Left cardiac atrium (tissue), 4 donors: ENCODE measurements around the gene INPP4B. TPM values are rescaled to one million over a fixed set of nuclear protein-coding genes. Genes with fewer than 3 reads are reported as not detected.

Experiments used
- ATAC-seq, 2 donors: fragments of 200-7000 bp; cut with Tn5 transposase; one replicate each; pipeline ENCODE4 v1.9.1; 2020; ENCODE audit warnings: mild to moderate bottlenecking in 2 of 2, moderate library complexity in 2 of 2
- DNase-seq: peaks from one replicate; pipeline ENCODE4 v3.0.0-alpha.2; 2020
- intact Hi-C, 2 donors: fragments of 100-400 bp; cut with DNase I; formaldehyde crosslinking; loops; one replicate each; pipeline versions ENCODE4 v1.14.1 to v1.15.1; 2022 to 2023
- total RNA-seq, 2 donors: library from RNA; stranded (reverse); fragmentation: NEBNext Ultra II Directional; extraction: Animal tissue kit (Norgen Biotek cat#: 25700); gene quantifications; one replicate each; pipeline ENCODE4 v1.2.1, GENCODE V29; 2021
- donor health status: DM: no; HTN: yes; CAD: no.
- donor health status: DM: no; HTN: yes; CAD: no; lungs with severe emphysema.
- donor health status: DM: yes; HTN: yes; CAD: no.
- donor health status: Dilated cardiomyopathy.

INPP4B gene
- total RNA-seq, 2 donors from 2014 or later = 9.0 to 11.0 TPM

DNA sequence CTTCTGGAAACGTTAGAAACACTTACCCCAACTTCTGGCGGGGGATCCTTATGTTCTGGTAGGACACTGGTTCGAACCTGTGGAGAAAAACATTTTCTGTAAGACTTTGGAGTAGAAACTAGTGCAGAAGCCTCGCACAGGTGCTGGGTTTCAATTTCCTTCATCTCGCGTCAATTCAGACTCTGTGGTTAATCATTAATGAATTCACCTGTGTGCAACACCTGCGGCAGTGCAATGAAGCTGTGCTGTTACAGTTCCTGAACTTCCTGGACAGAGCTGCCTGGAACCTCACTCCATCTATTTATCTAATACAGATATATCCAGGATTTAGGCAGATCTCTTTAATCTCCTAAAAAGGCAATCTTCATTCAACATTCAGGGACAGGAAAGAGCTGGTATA lies 531.4 kb downstream of the INPP4B start:
- intact Hi-C loops = no loop called here
- ATAC-seq = no peak
- DNase-seq = no peak

GRCh38 chr4:142314247-142314646 lies 531.9 kb downstream of the INPP4B start:
- intact Hi-C loops = no loop called here
- DNase-seq (no peak), ATAC-seq (no peak)

DNA sequence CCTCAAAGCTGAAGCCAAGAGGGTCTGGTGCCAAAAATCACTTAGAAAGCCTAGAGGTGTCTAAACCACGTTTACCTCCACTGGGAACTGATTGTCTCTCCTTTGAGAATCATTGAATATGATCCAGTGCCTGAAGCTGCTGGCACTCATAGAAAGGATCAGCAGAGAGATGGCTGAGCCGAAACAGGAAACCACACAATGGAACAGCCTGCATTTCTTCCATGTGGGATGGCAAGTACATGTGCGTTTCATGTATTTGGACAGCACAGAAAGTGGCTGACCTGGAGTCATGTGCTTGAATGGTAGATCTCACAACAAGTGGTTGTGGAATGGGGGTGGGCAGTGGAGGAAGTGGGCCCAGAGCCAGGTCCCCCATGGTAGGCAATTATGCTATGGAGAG lies 533.7 kb downstream of the INPP4B start:
- intact Hi-C loops = no loop called here
- ATAC-seq = no peak

DNA sequence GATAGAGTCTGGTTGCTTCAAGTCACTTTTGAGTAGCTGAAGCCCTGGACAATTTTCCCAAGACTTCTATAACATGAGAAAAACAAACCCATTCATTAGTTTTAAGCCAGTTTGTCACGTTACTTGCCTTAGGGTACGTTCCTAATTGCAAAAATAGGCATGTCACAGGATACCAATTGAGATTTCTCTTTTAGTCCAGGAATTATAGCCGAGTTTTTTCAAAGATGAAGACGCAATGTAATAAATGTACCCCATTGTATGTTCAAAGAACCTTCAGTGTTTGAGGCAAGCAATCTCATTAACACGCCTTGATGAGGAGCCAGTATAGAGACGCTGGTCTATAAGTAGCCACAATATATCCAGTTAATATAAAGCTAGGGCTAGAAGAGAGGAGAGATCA lies 534.2 kb downstream of the INPP4B start:
- DNase-seq (no peak), ATAC-seq (no peak)
- intact Hi-C loops = no loop called here

More for the DNA sequence above, 533.7 kb downstream of the INPP4B start:
- DNase-seq = no peak

- intact Hi-C loops = no loop called here
- DNase-seq (no peak), ATAC-seq (no peak)
Observed at GRCh38 chr4:142309772-142310171, 536.3 kb downstream of the INPP4B start.

DNA sequence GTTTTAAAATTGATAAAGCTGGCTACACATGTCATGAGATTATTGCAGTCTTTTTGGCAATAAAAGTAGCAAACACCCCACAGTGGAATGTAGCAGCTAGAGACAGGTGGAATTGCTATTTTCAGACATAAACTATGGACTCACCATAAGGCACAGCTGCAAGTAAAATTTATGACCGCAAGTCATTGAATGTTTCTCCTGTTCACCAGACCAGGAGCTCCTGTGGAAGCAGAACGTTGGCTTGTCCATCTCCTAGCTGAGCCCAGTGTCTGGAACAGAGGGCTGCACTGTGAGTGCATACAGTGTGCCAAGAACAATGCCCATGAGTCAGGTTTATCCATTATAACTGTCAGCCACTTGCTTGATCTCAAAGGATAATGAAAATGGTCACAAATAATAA lies 538.2 kb downstream of the INPP4B start:
- ATAC-seq (no peak), DNase-seq (no peak)
- intact Hi-C loops = no loop called here

DNA sequence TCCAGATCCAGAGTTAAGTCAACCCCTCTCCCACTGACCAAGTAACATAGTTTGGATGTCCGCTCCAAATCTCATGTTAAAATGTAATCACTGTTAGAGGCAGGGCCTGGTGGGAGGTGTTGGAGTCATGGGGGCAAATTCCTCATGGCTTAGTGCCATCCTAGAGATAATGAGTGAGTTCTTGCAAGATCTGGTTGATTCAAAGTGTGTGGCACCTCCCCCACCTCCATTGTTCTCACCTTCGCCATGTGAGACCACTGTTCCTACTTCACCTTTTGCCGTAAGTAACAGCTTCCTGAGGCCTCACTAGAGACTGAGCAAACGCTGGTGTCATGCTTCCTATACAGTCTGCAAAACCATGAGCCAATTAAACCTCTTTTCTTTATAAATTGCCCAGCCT lies 548.8 kb downstream of the INPP4B start:
- ATAC-seq (no peak), DNase-seq (no peak)
- intact Hi-C loops = no loop called here

DNA sequence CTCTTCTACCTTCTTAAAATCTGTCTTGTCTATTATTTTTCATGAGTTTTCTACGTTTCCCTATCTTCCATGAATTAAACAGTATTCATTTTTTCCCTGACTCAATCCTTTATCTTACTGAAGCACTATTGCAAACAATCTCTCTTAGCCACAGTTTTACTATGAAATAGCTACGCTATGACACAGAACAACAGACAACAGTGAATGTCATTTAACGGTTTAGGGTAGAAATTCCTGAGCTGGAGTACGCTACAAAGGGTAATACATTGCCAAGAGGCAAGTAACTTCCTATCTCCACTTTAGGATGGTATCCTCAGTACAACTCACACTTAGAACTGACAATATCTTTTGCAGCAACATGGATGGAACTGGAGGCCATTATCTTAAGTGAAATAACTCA lies 552.6 kb downstream of the INPP4B start:
- intact Hi-C loops = no loop called here
- ATAC-seq (no peak), DNase-seq (no peak)

DNA sequence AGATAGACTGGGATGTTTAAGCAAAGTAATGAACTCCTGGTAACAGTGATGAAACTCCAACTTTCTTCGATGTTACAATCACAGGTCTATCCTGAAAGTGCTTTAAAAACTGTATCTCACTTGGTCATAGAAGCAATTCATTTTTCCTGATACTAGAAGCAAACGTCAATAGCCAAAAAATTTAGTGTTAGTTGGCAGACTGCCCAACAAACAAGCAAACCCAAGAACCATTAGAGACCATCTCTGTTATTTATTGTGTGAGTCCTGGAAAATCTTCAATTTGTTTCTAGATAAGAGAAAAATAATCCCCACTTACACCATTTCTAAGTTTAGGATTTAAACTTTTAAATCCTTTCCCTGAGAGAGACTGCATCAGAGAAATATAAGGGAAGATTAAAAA lies 553.9 kb downstream of the INPP4B start:
- ATAC-seq (no peak), DNase-seq (no peak)
- intact Hi-C loops = no loop called here

DNA sequence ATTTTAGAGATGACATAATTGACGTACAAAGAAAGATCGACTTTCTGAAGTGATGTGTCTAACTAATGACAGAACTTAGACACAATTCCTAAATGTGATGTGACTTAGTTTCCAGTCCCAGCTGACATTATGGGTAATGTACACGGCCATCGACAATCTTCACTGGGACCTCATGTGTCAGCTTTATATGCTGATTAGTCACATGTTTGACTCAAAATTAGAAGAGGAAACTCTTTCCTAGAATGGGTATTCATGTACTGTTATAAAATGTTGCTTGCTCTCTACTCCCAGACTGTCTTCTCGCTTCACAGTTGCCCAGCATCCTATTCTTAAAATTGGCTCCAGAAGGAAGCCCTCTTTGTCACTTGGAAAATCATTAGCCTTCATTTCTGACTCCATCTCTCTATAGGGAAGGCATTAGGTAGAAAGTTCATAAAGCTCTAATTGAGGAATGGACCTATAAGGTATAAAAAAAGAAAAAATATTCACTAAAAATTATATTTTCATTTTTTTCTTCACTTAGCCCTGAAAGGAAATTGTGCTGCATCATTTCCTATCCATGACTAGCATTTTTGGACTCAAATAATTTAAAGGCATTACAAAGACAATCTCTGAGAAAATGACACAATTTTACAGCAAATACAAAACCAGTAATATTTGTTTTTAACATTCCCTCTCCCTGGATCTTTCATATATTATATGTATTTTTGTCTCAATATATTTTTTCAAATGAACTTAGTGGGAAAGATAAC lies 554.6 kb downstream of the INPP4B start:
- ATAC-seq (no peak), DNase-seq (no peak)
- intact Hi-C loops = no loop called here

- no peak for DNase-seq
- intact Hi-C loops = no loop called here
- ATAC-seq = no peak
Observed at GRCh38 chr4:142287371-142287770, 558.7 kb downstream of the INPP4B start.

DNA sequence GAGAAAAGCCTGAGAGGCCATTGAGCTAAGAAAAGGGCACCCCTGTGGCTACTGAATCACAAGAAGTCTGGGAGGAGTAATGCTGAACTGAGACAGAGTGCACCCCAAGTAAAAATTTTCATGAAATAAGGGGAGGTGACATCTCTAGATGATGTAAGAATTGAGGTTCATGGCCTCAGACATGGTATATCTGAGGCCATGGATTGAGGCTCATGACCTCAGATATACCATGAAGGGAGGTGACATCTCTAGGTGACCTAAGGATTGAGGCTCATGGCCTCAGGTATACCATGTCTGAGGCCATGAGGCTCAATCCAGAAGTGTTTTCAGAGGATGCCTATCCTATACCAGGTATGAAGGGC lies 560.9 kb downstream of the INPP4B start:
- DNase-seq = no peak
- ATAC-seq = no peak
- intact Hi-C loops = no loop called here

- intact Hi-C loops = no loop called here
- ATAC-seq (no peak), DNase-seq (no peak)
Observed at GRCh38 chr4:142284402-142285221, 561.5 kb downstream of the INPP4B start.

GRCh38 chr4:142282870-142283431 lies 563.1 kb downstream of the INPP4B start:
- ATAC-seq (no peak), DNase-seq (no peak)
- intact Hi-C loops = no loop called here

DNA sequence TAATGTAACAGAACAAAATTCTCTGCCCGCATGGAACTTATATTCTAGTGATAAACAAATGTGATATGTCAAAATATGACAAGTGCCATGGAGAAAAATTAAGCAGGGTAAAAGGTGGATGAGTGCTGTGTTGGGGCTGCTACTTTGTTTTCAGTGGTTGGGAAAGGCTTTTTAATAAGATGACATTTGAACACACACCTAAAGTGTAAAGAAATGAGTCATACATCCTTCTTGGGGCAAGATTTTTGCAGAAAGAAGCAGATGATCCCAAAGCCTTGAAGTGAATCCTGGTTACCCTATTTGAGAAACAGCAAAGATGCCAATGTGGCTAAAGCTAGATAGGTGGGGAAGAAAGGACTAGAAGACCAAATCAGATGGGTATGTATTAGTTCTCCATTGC lies 564.1 kb downstream of the INPP4B start:
- no peak for DNase-seq
- ATAC-seq = no peak
- intact Hi-C loops = no loop called here

- intact Hi-C loops = no loop called here
- ATAC-seq = no peak
Observed at GRCh38 chr4:142278663-142279062, 567.4 kb downstream of the INPP4B start.

DNA sequence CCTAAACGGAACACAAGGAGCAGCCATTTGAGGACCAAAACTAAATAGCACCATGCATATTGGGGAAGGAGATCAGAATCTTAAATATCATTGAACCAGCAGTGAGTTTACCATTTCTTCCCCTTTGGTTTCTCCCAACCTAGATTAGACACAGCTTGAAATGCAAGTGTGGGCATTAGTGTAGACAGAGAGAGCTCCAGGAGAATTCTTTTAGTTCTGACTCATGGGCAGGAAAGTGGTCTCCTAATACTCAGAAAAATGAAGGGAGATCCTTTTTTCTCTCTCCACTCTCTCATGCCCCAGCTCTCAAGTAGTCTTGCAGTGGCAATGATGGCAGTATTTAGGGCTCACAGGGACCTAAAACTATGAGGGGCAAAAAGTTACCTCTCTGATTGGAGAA lies 567.9 kb downstream of the INPP4B start:
- ATAC-seq (no peak), DNase-seq (no peak)
- intact Hi-C loops = no loop called here

More at GRCh38 chr4:142278663-142279062, 567.4 kb downstream of the INPP4B start:
- DNase-seq = no peak

DNA sequence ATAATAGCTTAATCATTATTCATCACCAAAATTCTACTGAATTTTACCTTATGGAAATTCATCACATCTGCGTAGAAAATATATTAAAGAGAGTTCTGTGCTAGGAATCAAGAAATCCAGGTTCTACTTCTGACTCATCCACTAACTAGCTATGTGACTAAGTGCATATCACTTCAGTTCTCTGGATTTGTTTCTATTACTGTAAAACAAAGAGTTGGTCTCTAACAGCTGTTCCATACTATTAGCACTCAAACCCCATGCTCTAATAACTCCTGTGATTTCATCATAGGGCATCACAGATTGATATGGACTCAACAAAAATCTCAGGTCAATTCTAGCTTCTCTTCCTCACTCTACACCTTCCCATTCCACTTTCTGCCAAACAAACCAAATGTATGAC lies 572.0 kb downstream of the INPP4B start:
- ATAC-seq = no peak
- intact Hi-C loops = no loop called here
- DNase-seq = no peak

GRCh38 chr4:142272452-142272851 lies 573.6 kb downstream of the INPP4B start:
- DNase-seq (no peak), ATAC-seq (no peak)
- intact Hi-C loops = no loop called here

- intact Hi-C loops = no loop called here
- ATAC-seq = no peak
- DNase-seq = no peak
Observed at GRCh38 chr4:142271832-142272231, 574.3 kb downstream of the INPP4B start.

DNA sequence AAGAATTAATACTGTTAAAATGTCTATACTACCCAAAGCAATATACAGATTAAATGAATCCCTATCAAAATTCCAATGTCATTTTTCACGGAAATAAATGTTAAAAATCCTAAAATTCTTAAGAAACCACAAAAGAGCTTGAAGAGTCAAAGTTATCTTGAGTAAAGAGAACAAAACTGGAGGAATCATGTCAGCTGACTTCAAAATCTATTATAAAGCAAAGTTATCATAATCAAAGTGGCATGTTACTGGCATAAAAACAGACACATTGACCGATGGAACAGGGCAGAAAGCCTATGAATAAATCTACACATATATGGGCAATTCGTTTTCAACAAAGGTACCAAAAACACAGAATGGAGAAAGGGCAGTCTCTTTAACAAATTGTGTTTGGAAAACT lies 579.0 kb downstream of the INPP4B start:
- ATAC-seq (no peak), DNase-seq (no peak)
- intact Hi-C loops = no loop called here
